Uterus (tissue), 4 donors: Measurements from ENCODE around the gene PPCDC. TPM values are rescaled to one million over a fixed set of nuclear protein-coding genes. Genes with fewer than 3 reads are reported as not detected.

Experiments used
- DNase-seq, 2 donors: peaks; one replicate each; pipeline ENCODE4 v3.0.0-alpha.2; 2019 to 2020
- H3K27ac ChIP-seq, 2 donors: fragments of 200-600 bp; sonication (generic); 1 replicate in 1 of 2; 2 replicates in 1 of 2; pipeline ENCODE4 v1.5.1; 2016 to 2018
- H3K27me3 ChIP-seq, 2 donors: fragments of 200-600 bp; sonication (generic); one replicate each; pipeline ENCODE4 v1.5.1; 2018 to 2019; ENCODE audit warnings: control low read depth in 1 of 2
- H3K36me3 ChIP-seq, 2 donors: fragments of 200-600 bp; sonication (generic); one replicate each; pipeline ENCODE4 v1.5.1; 2019; ENCODE audit warnings: control low read depth in 1 of 2
- H3K4me1 ChIP-seq, 2 donors: fragments of 200-600 bp; sonication (generic); one replicate each; pipeline ENCODE4 v1.5.1; 2018 to 2019; ENCODE audit warnings: control low read depth in 1 of 2
- H3K4me3 ChIP-seq, 2 donors: fragments of 200-600 bp; sonication (generic); 1 replicate in 1 of 2; 2 replicates in 1 of 2; pipeline ENCODE4 v1.5.1; 2018 to 2019; ENCODE audit warnings: mild to moderate bottlenecking in 1 of 2
- H3K9me3 ChIP-seq, 2 donors: fragments of 200-600 bp; sonication (generic); one replicate each; pipeline ENCODE4 v1.5.1; 2019; ENCODE audit warnings: control low read depth in 1 of 2
- POLR2A ChIP-seq, 2 donors: fragments of 450-650 bp; IDR thresholded peaks; one replicate each; pipeline ENCODE4 v1.6.1; 2016; ENCODE audit warnings: antibody characterized with exemption in 2 of 2, mild to moderate bottlenecking in 1 of 2, moderate library complexity in 1 of 2
- intact Hi-C: fragments of 100-400 bp; cut with DNase I; formaldehyde crosslinking; loops from one replicate; pipeline ENCODE4 v1.15.1; 2023; ENCODE audit warnings: low total_unique reads
- total RNA-seq, 4 donors: library from RNA; depleted of rRNA in 3 of 4; stranded (reverse); fragments of >200 nt in 3 of 4; gene quantifications; one replicate each; pipeline versions ENCODE4 v1.1.0 to v1.2.4, GENCODE V29; 2014 to 2023
- TF ChIP-seq, protein P1 (sequence below), 4 experiments: fragments of 200-600 bp in 2 of 4; fragments of 450-650 bp in 2 of 4; sonication (generic) in 2 of 4; IDR thresholded peaks; one replicate each; pipeline ENCODE4 v1.5.1; 2016 to 2019; ENCODE audit warnings: antibody characterized with exemption in 4 of 4, mild to moderate bottlenecking in 2 of 4, moderate library complexity in 1 of 4
- donor health status: DM: yes; HTN: yes; CAD: no.

PPCDC gene
- total RNA-seq, 4 donors from 2014 or later = 1.2 to 22.8 (median 6.9) TPM

DNA sequence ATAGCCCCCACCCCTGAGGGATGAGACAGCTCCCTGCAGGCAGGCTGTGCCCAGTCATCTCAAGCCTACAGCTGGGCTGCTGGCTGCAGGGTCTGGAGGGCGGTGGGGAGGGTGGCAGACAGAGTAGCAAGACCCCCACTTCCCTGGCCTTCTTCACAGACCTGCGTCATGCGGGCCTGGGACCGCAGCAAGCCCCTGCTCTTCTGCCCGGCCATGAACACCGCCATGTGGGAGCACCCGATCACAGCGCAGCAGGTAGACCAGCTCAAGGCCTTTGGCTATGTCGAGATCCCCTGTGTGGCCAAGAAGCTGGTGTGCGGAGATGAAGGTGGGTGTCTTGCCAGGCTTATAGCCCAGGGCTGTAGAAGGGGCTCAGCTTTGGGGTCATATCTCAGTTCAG is 25.0 kb downstream of the PPCDC start:
- no peaks in the 10 kb centered on the region for H3K9me3 ChIP-seq
- H3K4me1 ChIP-seq = peaks cover 0 to 19% of the 10 kb centered on the region in 2 donors
- no peak for DNase-seq
- H3K4me3 ChIP-seq = no peak overlapping the region
- H3K27ac ChIP-seq = no peak overlapping the region
- no peaks in the 10 kb centered on the region for H3K27me3 ChIP-seq
- intact Hi-C loops = no loop called here
- no peaks in the 10 kb centered on the region for H3K36me3 ChIP-seq
- TF ChIP-seq POLR2A (IDR thresholded peaks at IDR 0.05) = no peak
- TF ChIP-seq, protein P1, sequence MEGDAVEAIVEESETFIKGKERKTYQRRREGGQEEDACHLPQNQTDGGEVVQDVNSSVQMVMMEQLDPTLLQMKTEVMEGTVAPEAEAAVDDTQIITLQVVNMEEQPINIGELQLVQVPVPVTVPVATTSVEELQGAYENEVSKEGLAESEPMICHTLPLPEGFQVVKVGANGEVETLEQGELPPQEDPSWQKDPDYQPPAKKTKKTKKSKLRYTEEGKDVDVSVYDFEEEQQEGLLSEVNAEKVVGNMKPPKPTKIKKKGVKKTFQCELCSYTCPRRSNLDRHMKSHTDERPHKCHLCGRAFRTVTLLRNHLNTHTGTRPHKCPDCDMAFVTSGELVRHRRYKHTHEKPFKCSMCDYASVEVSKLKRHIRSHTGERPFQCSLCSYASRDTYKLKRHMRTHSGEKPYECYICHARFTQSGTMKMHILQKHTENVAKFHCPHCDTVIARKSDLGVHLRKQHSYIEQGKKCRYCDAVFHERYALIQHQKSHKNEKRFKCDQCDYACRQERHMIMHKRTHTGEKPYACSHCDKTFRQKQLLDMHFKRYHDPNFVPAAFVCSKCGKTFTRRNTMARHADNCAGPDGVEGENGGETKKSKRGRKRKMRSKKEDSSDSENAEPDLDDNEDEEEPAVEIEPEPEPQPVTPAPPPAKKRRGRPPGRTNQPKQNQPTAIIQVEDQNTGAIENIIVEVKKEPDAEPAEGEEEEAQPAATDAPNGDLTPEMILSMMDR (IDR thresholded peaks at IDR 0.05) = no peak

DNA sequence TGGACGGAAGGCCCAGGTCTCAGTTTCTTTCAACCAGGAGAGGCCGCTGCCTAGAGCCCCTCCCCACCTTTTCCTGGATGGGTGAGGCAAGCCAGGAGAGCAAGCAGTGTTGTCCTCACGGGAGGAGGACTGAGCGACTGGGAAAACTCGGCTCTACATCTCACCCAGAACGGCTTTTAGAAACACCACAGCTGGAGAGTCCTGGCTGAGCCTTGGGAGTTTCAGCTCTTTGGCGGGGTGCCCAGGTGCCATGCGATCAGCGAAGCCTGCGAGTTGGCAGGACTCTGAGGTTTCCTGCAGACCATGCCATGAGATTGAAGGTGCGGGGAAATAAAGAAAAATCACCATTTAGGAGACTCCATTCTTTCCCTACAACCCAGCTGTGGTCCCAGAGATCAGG is 26.0 kb downstream of the PPCDC start:
- Histone ChIP-seq H3K4me3 (no peak overlapping the region), H3K27ac (peak overlapping the region in 1 of 2 donors; percentile 40), H3K9me3 (no peaks in the 10 kb centered on the region), H3K36me3 (no peaks in the 10 kb centered on the region), H3K4me1 (peaks cover 0 to 14% of the 10 kb centered on the region in 2 donors), H3K27me3 (no peaks in the 10 kb centered on the region)
- intact Hi-C loops = no loop called here
- DNase-seq = peak; percentile 56 to 65
- TF ChIP-seq POLR2A (IDR thresholded peaks at IDR 0.05) = no peak
- TF ChIP-seq, protein P1 (IDR thresholded peaks at IDR 0.05) = no peak

DNA sequence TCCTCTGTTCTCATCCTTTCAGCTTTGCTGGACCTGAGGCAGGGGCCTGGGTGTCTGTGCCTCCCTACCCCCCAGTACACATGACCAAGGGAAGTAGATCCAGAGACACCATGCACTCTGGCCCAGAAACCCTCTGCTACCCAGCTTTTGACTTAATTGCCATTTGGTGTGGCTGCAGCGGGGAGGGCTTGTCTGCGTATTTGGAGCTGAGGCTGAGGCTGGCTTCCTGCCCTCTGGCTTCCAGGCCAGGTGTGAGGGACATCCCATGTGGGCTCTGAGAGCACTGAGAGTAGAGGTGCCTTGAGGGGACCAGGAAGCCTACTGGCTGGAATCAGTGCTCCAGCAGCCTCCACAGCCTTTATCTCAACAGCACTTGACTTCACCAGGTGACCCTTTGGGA is 26.9 kb downstream of the PPCDC start:
- no peaks in the 10 kb centered on the region for H3K36me3 ChIP-seq
- no peaks in the 10 kb centered on the region for H3K9me3 ChIP-seq
- no peak overlapping the region for H3K4me3 ChIP-seq
- no peak for DNase-seq
- peaks cover 0 to 13% of the 10 kb centered on the region in 2 donors for H3K4me1 ChIP-seq
- H3K27me3 ChIP-seq = no peaks in the 10 kb centered on the region
- no peak overlapping the region for H3K27ac ChIP-seq
- TF ChIP-seq, protein P1 (IDR thresholded peaks at IDR 0.05) = no peak
- TF ChIP-seq POLR2A (IDR thresholded peaks at IDR 0.05) = no peak
- intact Hi-C loops = no loop called here

- Histone ChIP-seq H3K27me3 (no peaks in the 10 kb centered on the region), H3K4me1 (peaks cover 0 to 13% of the 10 kb centered on the region in 2 donors), H3K9me3 (no peaks in the 10 kb centered on the region), H3K36me3 (no peaks in the 10 kb centered on the region), H3K27ac (no peak overlapping the region), H3K4me3 (no peak overlapping the region)
- TF ChIP-seq, protein P1 (IDR thresholded peaks at IDR 0.05) = no peak
- TF ChIP-seq POLR2A (IDR thresholded peaks at IDR 0.05) = no peak
- no peak for DNase-seq
- intact Hi-C loops = no loop called here
Measured at GRCh38 chr15:75051191-75051608, 27.8 kb downstream of the PPCDC start.

GRCh38 chr15:75051711-75052110 is 28.3 kb downstream of the PPCDC start:
- TF ChIP-seq, protein P1 (IDR thresholded peaks at IDR 0.05) = no peak
- TF ChIP-seq POLR2A (IDR thresholded peaks at IDR 0.05) = no peak

More at GRCh38 chr15:75051711-75052110, 28.3 kb downstream of the PPCDC start:
- peaks cover 0 to 11% of the 10 kb centered on the region in 2 donors for H3K4me1 ChIP-seq
- DNase-seq = no peak
- H3K36me3 ChIP-seq = no peaks in the 10 kb centered on the region
- no peak overlapping the region for H3K27ac ChIP-seq
- H3K4me3 ChIP-seq = no peak overlapping the region
- H3K27me3 ChIP-seq = no peaks in the 10 kb centered on the region
- no peaks in the 10 kb centered on the region for H3K9me3 ChIP-seq
- intact Hi-C loops = no loop called here
